Uterus (tissue), 2 donors: ENCODE results near the gene MRPL38.

Source experiments
- CTCF ChIP-seq, 4 experiments: fragments of 200-600 bp in 2 of 4; fragments of 450-650 bp in 2 of 4; sonication (generic) in 2 of 4; IDR thresholded peaks; one replicate each; pipeline ENCODE4 v1.5.1; 2016 to 2019; ENCODE audit warnings: antibody characterized with exemption in 4 of 4, mild to moderate bottlenecking in 2 of 4, moderate library complexity in 1 of 4
- POLR2A ChIP-seq, 2 donors: fragments of 450-650 bp; IDR thresholded peaks; one replicate each; pipeline ENCODE4 v1.6.1; 2016; ENCODE audit warnings: antibody characterized with exemption in 2 of 2, mild to moderate bottlenecking in 1 of 2, moderate library complexity in 1 of 2

- TF ChIP-seq CTCF (IDR thresholded peaks at IDR 0.05) (no peak), POLR2A (IDR thresholded peaks at IDR 0.05) (no peak)
Measured at GRCh38 chr17:75893305-75894048, 11.2 kb downstream of the MRPL38 start.
